HEK293T (cell line): ENCODE measurements around the gene CEMIP2.

ENCODE experiments used
- BHLHE40 ChIP-seq: fragments of 450-650 bp; IDR thresholded peaks from 2 replicates; pipeline ENCODE4 v1.6.1; 2016; ENCODE audit warnings: mild to moderate bottlenecking, moderate library complexity, borderline replicate concordance
- FOXA1 ChIP-seq: fragments of 450-650 bp; IDR thresholded peaks from 2 replicates; pipeline ENCODE4 v1.6.1; 2016; ENCODE audit warnings: mild to moderate bottlenecking
- FOXK2 ChIP-seq: fragments of 450-650 bp; IDR thresholded peaks from 2 replicates; pipeline ENCODE4 v1.6.1; 2016; ENCODE audit warnings: mild to moderate bottlenecking
- NFRKB ChIP-seq: fragments of 450-650 bp; IDR thresholded peaks from 2 replicates; pipeline ENCODE4 v1.6.1; 2016; ENCODE audit warnings: mild to moderate bottlenecking, moderate library complexity
- TARDBP ChIP-seq: fragments of 450-650 bp; IDR thresholded peaks from 2 replicates; pipeline ENCODE4 v1.6.1; 2016

- no peak for TF ChIP-seq TARDBP
- no peak for TF ChIP-seq BHLHE40
- TF ChIP-seq FOXA1, result no peak
- TF ChIP-seq FOXK2, result no peak
- no peak for TF ChIP-seq NFRKB
Observed at GRCh38 chr9:71692337-71692736, 76.0 kb downstream of the CEMIP2 start.
